Fibroblast of lung (primary cell): Measurements from ENCODE around the gene OR5AU1.

ENCODE experiments used
- CTCF ChIP-seq, 2 donors: IDR thresholded peaks in 1 of 2; conservative IDR thresholded peaks in 1 of 2; 1 replicate in 1 of 2; 2 replicates in 1 of 2; pipeline ENCODE4 v1.5.1; 2011 to 2012; ENCODE audit warnings: low read length in 2 of 2, control low read depth in 1 of 2, inconsistent platforms in 1 of 2, low read depth in 1 of 2, mild to moderate bottlenecking in 1 of 2
- EZH2 ChIP-seq: IDR thresholded peaks from 2 replicates; pipeline ENCODE4 v1.5.1; 2012; ENCODE audit warnings: low read length, control low read depth, mild to moderate bottlenecking; ENCODE audit errors: missing control alignments

GRCh38 chr14:21123429-21123828 is 32.4 kb downstream of the OR5AU1 start:
- no peak for TF ChIP-seq CTCF (conservative IDR thresholded peaks at IDR 0.05 in 1 of 2, IDR thresholded peaks at IDR 0.05 in 1 of 2; ENCODE audit: low read depth in 1 of 2, low read length in 2 of 2)
- TF ChIP-seq EZH2, result no peak
